ENCODE data around the gene KIF12. TPM values are rescaled to one million over a fixed set of nuclear protein-coding genes. Genes with fewer than 3 reads are reported as not detected.
A peak's percentile ranks its signal among the peaks of the same experiment; 100 is the strongest.

The KIF12 gene
- total RNA-seq, 1 donor from 2014 or later = not detected

DNA sequence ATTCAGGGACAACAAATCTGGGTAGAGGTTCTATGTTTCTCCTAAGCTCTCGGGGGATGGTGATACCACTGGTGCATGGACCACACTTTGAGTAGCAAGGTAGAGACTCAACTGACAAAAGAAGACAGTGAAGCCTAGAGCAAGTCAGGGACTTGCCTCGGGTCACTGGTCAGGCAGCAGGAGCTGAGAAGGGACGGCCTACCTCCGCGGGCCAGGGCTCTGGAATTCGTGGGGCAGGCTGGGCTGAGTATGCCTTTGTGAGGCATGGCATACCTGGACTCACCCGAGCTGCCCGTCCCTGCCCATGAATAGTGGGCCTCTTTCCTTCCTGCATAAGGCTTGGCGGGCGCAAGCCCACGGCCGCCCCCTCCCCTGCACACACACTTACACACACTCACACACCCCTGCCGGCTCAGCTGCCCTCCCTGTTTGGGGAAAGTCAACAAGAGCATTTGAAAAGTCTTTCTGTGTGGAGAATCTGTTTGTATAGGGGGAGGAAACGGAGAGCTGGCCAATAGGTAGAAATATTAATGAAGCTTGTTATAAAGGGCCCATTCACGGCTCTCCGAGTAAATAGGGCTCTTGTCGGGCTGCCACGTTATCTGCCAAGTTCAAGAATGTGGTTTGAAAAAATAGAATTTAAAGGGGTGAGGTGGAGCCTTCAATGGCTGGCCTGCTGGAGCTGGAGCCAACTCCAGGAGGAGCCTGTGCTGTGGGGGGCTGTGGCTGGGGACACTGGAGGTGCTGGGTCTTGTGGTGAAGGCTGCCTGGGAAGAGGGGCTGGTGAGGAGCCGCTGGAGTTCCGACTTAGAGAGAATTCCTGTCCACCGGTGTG is 19.1 kb upstream of the KIF12 start:
- no peak for DNase-seq
- H3K36me3 ChIP-seq = no peaks in the 10 kb centered on the region
- peaks cover 19% of the 10 kb centered on the region for H3K4me1 ChIP-seq
- H3K4me3 ChIP-seq = no peak overlapping the region
- H3K27ac ChIP-seq (replicated peaks) = no peak overlapping the region
- TF ChIP-seq, protein P1, sequence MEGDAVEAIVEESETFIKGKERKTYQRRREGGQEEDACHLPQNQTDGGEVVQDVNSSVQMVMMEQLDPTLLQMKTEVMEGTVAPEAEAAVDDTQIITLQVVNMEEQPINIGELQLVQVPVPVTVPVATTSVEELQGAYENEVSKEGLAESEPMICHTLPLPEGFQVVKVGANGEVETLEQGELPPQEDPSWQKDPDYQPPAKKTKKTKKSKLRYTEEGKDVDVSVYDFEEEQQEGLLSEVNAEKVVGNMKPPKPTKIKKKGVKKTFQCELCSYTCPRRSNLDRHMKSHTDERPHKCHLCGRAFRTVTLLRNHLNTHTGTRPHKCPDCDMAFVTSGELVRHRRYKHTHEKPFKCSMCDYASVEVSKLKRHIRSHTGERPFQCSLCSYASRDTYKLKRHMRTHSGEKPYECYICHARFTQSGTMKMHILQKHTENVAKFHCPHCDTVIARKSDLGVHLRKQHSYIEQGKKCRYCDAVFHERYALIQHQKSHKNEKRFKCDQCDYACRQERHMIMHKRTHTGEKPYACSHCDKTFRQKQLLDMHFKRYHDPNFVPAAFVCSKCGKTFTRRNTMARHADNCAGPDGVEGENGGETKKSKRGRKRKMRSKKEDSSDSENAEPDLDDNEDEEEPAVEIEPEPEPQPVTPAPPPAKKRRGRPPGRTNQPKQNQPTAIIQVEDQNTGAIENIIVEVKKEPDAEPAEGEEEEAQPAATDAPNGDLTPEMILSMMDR (IDR thresholded peaks at IDR 0.05; ENCODE audit: borderline replicate concordance) = no peak
- H3K9me3 ChIP-seq (replicated peaks) = no peaks in the 10 kb centered on the region
- intact Hi-C loops (cut with micrococcal nuclease) = no loop called here
- H3K27me3 ChIP-seq (ENCODE audit: low read depth) = peaks cover 33% of the 10 kb centered on the region

DNA sequence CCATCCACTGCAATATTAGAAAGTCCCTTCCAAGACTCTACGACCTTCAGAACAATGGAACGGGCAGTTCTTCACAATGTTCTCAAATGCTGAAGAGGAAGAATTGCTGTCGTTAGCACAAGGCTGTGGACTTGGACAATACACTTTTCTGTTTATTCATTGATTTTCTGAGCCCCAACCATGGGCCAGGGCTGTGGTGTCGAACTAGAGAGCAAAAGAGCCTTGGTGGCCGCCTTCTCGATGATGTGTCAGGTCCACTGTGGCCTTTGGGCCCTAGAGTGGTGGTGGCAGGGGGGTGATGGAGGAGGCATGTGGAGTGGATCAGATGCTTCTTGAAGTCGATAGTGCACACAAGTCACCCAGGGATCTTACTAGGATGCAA is 18.5 kb upstream of the KIF12 start:
- TF ChIP-seq, protein P1 (IDR thresholded peaks at IDR 0.05; ENCODE audit: borderline replicate concordance) = no peak
- Histone ChIP-seq H3K9me3 (replicated peaks) (no peaks in the 10 kb centered on the region), H3K27ac (replicated peaks) (no peak overlapping the region), H3K4me1 (peaks cover 25% of the 10 kb centered on the region), H3K4me3 (no peak overlapping the region), H3K36me3 (no peaks in the 10 kb centered on the region), H3K27me3 (ENCODE audit: low read depth) (peaks cover 33% of the 10 kb centered on the region)
- intact Hi-C loops (cut with micrococcal nuclease) = no loop called here
- no peak for DNase-seq

DNA sequence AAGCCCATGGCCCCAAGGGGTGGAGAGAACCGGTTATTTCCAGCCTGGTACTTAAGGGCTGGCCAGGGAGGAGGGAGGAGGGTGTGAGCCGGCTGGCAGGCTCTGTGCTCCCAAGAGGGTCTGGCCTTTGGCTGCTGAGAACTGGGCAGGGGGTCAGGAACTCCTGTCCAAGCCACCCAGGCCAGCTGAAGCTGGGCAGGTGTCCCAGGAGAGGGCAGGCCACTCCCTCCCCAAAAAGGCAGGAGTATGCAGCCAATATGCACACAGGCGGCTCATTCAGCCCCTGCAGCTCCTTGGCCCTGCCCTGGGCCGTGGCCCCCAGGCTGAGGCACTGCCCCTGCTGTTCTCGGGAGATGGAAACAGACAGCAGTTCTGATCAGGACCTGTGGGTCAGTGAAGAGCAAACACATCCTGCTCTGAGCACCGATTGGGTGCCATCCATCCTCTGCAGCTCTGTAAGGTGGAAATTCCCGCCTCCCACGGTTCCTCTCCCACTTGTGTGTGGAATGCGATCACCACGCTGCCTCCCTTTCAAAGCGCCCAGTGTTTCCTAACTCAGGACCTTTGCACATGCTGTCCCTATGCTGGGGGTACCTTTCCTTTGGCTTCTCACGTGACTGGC is 17.1 kb upstream of the KIF12 start:
- H3K27me3 ChIP-seq (ENCODE audit: low read depth) = peaks cover 33% of the 10 kb centered on the region
- TF ChIP-seq, protein P1 (IDR thresholded peaks at IDR 0.05; ENCODE audit: borderline replicate concordance) = no peak
- H3K9me3 ChIP-seq (replicated peaks) = no peaks in the 10 kb centered on the region
- intact Hi-C loops (cut with micrococcal nuclease) = no loop called here
- H3K4me3 ChIP-seq = no peak overlapping the region
- H3K27ac ChIP-seq (replicated peaks) = peak overlapping the region; percentile 67
- no peak for DNase-seq
- H3K36me3 ChIP-seq = no peaks in the 10 kb centered on the region
- H3K4me1 ChIP-seq = peaks cover 27% of the 10 kb centered on the region

DNA sequence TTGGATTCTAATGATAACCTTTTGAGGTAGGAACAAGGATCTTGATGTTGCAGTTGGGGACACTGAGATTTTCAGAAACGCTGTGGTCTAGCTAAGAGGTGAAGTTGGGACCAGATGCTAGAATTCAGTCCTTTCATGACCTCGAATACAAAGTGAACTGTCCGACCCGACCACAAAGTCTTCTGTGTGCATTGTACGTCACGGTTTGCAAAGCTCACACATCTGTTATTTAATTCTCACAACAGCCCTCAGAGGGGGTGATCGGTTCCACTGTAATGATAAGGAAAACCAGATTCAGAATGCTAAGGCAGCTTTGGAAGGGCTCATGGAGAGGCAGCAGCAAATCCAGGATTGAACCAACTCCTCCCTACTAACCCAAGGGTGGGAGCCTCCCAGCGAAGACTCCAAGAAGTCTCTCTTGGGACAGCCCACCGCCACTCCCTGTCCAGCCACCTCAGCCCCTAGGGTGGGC is 16.6 kb upstream of the KIF12 start:
- intact Hi-C loops (cut with micrococcal nuclease) = no loop called here
- Histone ChIP-seq H3K4me1 (peaks cover 27% of the 10 kb centered on the region), H3K9me3 (replicated peaks) (no peaks in the 10 kb centered on the region), H3K36me3 (no peaks in the 10 kb centered on the region), H3K27me3 (ENCODE audit: low read depth) (peaks cover 33% of the 10 kb centered on the region), H3K4me3 (no peak overlapping the region), H3K27ac (replicated peaks) (peak overlapping the region; percentile 67)
- DNase-seq = no peak
- TF ChIP-seq, protein P1 (IDR thresholded peaks at IDR 0.05; ENCODE audit: borderline replicate concordance) = no peak

DNA sequence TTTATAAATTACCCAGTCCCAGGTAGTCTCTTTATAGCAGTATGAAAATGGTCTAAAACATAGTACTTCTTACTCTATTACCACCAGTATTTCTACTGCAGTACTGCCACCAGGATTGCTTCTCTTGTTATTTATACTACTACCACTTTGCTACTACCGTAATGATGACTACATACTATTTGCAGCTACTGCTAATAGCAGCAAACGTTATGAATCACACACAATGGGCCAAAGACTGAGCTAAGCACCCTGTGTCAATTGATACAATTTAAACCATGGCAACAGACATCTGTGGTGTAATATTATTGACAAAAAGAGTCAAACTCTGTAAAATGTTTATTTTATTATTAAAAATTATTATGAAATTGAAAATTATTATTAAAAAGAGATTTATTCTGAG is 15.3 kb upstream of the KIF12 start:
- TF ChIP-seq, protein P1 (IDR thresholded peaks at IDR 0.05; ENCODE audit: borderline replicate concordance) = no peak
- peaks cover 27% of the 10 kb centered on the region for H3K4me1 ChIP-seq
- DNase-seq = no peak
- intact Hi-C loops (cut with micrococcal nuclease) = no loop called here
- peak overlapping the region; percentile 69 for H3K27ac ChIP-seq (replicated peaks)
- no peaks in the 10 kb centered on the region for H3K36me3 ChIP-seq
- H3K4me3 ChIP-seq = no peak overlapping the region
- no peaks in the 10 kb centered on the region for H3K9me3 ChIP-seq (replicated peaks)
- peaks cover 33% of the 10 kb centered on the region for H3K27me3 ChIP-seq (ENCODE audit: low read depth)
